IgD-negative memory B cell (primary cell): ENCODE results near the gene TUBA3D. TPM values are rescaled to one million over a fixed set of nuclear protein-coding genes. Genes with fewer than 3 reads are reported as not detected.
"Not testable (repeated sequence)": the region's sequence is repeated elsewhere in the genome, so short reads cannot be mapped to it uniquely, and the experiment has no call there.

Experiments
- H3K27ac Mint-ChIP-seq, 3 donors: one replicate each; pipeline ENCODE4 v1.8.0; 2020 to 2022; ENCODE audit warnings: mild to moderate bottlenecking in 3 of 3, mixed read lengths in 3 of 3, moderate library complexity in 1 of 3
- H3K27me3 Mint-ChIP-seq: one replicate; pipeline ENCODE4 v1.8.0; 2021; ENCODE audit warnings: mixed read lengths
- H3K36me3 Mint-ChIP-seq: one replicate; pipeline ENCODE4 v1.8.0; 2020; ENCODE audit warnings: mild to moderate bottlenecking, mixed read lengths
- H3K4me1 Mint-ChIP-seq, 3 donors: one replicate each; pipeline ENCODE4 v1.8.0; 2020 to 2022; ENCODE audit warnings: mixed read lengths in 3 of 3, mild to moderate bottlenecking in 1 of 3
- H3K4me3 Mint-ChIP-seq, 4 donors: one replicate each; pipeline ENCODE4 v1.8.0; 2020 to 2022; ENCODE audit warnings: mild to moderate bottlenecking in 4 of 4, mixed read lengths in 4 of 4, moderate library complexity in 3 of 4
- H3K9me3 Mint-ChIP-seq, 3 donors: one replicate each; pipeline ENCODE4 v1.8.0; 2020 to 2021; ENCODE audit warnings: mixed read lengths in 3 of 3, mild to moderate bottlenecking in 1 of 3
- polyA plus RNA-seq: library from polyadenylated mRNA; unstranded; fragments of 300-500 nt; fragmentation: Illumina TruSeq; gene quantifications from one replicate; pipeline ENCODE4 v1.2.3, GENCODE V29; 2021

TUBA3D gene
- polyA plus RNA-seq, 1 donor from 2014 or later = not detected

- Mint-ChIP-seq H3K4me1 (peaks cover 12 to 31% (median 13%) of the 10 kb centered on the region in 3 donors), H3K27me3 (no peaks in the 10 kb centered on the region), H3K27ac (peak overlapping the region; percentile 94 to 97 (median 97)), H3K36me3 (no peaks in the 10 kb centered on the region), H3K9me3 (no peaks in the 10 kb centered on the region), H3K4me3 (peak overlapping the region; percentile 92 to 96 (median 95))
These were observed 17.5 kb downstream of the TUBA3D start for GRCh38 chr2:131493199-131493968.

DNA sequence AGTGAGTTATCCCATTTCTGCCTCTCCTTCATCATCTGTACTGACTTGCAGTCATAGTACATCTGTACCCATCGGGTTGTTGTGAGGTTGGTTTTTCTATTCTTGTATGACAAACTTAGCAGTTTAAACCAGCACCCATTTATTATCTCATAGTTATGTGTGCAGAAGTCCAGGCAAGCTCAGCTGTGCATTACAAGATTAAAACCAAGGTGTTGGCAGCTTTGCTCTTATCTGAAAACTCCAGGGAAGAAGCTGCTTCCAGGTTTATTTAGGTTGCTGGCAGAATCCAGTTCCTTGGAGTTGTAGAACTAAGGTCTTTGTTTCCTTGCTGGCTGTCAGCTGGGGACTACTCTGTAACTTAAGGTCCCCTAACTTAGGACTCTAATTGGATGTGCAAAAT is 19.6 kb downstream of the TUBA3D start:
- Mint-ChIP-seq H3K4me1 (peaks cover 8 to 27% (median 11%) of the 10 kb centered on the region in 3 donors), H3K27ac (peak overlapping the region in 1 of 3 donors; percentile 76), H3K4me3 (peak overlapping the region in 2 of 4 donors; percentile 72 to 86)
- H3K36me3 Mint-ChIP-seq, H3K9me3 Mint-ChIP-seq, H3K27me3 Mint-ChIP-seq: not testable (repeated sequence)

DNA sequence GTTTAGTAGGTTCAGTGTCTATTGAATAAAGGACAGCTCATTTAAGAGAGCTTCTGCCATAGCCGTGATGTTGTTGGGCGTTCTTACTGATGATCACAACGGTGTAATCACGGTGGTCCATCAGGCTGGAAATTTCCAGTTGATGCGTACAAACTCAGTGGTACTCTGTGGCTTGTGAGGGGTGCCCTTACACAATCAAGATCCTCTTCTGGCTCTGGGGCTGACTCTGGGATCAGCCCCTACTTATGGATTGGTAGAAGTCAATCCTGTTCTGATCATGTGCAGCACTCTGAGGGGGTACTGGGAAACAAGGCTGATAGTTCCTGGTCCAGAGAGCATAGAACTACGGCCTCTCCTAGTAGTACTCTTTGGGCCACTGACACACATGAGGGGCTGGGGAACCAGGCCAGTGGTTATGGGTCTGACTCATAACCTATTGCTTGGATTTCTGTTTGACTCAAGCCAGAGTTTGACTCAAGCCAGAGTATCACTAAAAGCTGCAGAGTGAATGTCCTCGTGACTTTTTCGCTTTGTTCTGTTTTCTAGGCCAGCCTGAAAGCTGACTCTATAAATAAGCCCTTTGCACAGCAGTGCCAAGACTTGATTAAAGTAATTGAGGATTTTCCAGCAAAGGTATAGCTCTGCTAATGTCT is 22.5 kb downstream of the TUBA3D start:
- peak overlapping the region in 1 of 3 donors; percentile 16 for H3K27ac Mint-ChIP-seq
- not testable (repeated sequence) for H3K27me3 Mint-ChIP-seq, H3K36me3 Mint-ChIP-seq, H3K9me3 Mint-ChIP-seq
- peaks cover 2 to 14% (median 8%) of the 10 kb centered on the region in 3 donors for H3K4me1 Mint-ChIP-seq
- peak overlapping the region in 1 of 4 donors; percentile 33 for H3K4me3 Mint-ChIP-seq

GRCh38 chr2:131503587-131503986 is 27.7 kb downstream of the TUBA3D start:
- not testable (repeated sequence) for H3K9me3 Mint-ChIP-seq, H3K27ac Mint-ChIP-seq, H3K4me1 Mint-ChIP-seq, H3K4me3 Mint-ChIP-seq, H3K27me3 Mint-ChIP-seq, H3K36me3 Mint-ChIP-seq

DNA sequence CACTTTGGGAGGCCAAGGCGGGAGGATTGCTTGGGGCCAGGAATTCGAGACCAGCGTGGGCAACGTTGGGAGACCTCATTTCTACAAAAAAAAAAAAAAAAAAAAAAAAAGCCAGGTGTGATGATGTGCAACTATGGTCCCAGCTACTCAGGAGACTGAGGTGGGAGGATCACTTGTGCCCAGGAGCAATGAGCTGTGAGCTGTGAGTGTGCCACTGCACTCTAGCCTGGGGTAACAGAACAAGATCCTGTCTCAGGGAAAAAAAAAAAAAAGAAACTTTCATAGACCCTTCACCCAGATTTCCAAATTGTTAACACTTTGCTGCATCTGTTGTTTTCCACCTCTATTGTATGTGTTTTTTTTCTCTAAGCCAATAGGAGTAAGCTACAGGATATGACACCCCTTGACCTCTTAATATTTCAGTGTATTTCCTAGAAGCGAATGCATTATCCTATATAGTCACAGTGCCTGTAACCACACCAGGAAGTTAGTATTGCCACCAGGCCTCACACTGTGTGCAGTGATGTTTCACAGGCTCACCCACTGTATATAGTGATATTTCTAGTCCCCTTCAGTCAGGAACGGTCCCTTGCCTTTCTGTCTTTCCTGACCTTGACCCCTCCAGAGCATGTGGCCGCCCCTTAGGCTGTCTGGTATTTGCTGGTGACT is 28.3 kb downstream of the TUBA3D start:
- H3K36me3 Mint-ChIP-seq, H3K4me3 Mint-ChIP-seq, H3K9me3 Mint-ChIP-seq, H3K27ac Mint-ChIP-seq, H3K27me3 Mint-ChIP-seq, H3K4me1 Mint-ChIP-seq: not testable (repeated sequence)

DNA sequence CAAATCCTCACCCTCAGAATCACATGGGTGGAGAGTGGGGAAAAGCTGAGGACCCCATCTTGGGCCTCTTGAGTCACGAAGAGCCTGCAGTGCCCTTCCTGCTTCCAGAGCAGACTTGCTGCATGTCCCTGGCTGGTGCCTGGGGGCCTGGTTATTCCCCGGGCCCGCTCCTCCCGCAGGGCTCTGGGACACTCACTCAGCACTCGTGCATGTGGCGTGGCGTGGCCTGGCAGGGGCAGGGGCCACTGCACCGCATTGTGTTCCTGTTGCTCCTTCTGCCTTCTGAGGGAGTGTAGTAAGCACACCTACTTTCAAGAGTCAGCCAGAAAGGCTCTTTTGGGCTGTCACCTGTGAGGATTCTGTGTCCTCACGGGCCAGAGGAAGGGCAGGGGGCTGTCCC is 33.7 kb downstream of the TUBA3D start:
- peaks cover 8 to 12% (median 11%) of the 10 kb centered on the region in 3 donors for H3K4me1 Mint-ChIP-seq
- H3K4me3 Mint-ChIP-seq = no peak overlapping the region
- H3K9me3 Mint-ChIP-seq = no peaks in the 10 kb centered on the region
- no peak overlapping the region for H3K27ac Mint-ChIP-seq
- peaks cover 4% of the 10 kb centered on the region for H3K36me3 Mint-ChIP-seq
- no peaks in the 10 kb centered on the region for H3K27me3 Mint-ChIP-seq

DNA sequence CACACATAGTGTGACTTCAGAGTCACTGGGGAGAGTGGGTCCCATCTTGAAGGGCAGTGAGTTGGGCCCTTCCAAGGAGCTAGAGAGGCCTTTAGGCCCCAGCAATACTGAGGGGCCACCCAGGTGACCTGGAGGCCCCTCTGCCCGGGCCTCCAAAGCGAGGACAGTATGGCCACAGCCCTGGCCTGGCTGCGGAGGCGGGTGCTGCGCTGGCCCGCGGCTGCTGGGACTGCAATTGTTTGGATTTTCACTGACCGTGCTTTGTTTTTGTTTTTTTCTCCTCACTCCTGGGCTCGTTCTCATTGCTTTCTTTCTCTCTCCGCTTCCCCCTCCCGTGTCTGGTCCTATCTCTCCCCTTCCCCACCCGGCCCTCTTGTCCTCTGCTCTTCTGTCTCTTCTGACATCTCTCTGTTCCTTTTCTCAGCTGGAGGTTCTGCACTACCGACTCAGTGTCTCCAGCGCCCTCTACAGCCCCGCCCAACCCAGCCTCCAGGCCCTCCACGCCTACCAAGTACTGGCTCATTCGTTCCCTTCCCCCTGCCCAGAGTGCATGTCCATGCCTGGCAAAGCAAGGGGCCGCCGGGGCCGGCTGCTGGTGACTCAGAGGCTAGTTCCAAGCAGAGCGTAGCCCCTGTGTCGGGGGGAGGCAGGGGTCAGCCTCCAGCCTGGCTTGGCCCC is 35.5 kb downstream of the TUBA3D start:
- H3K27ac Mint-ChIP-seq, H3K36me3 Mint-ChIP-seq, H3K27me3 Mint-ChIP-seq, H3K9me3 Mint-ChIP-seq: not testable (repeated sequence)
- Mint-ChIP-seq H3K4me1 (peaks cover 10 to 14% (median 12%) of the 10 kb centered on the region in 3 donors), H3K4me3 (peak overlapping the region in 1 of 4 donors; percentile 51)

- not testable (repeated sequence) for H3K27me3 Mint-ChIP-seq, H3K9me3 Mint-ChIP-seq, H3K36me3 Mint-ChIP-seq
- Mint-ChIP-seq H3K4me3 (peak overlapping the region in 1 of 4 donors; percentile 49), H3K27ac (peak overlapping the region in 2 of 3 donors; percentile 68 to 74), H3K4me1 (peaks cover 10 to 14% (median 12%) of the 10 kb centered on the region in 3 donors)
These were observed 36.3 kb downstream of the TUBA3D start for GRCh38 chr2:131511969-131512870.

GRCh38 chr2:131514408-131515166 is 38.7 kb downstream of the TUBA3D start:
- H3K4me3 Mint-ChIP-seq = peak overlapping the region in 3 of 4 donors; percentile 26 to 83 (median 44)
- H3K27me3 Mint-ChIP-seq, H3K9me3 Mint-ChIP-seq, H3K36me3 Mint-ChIP-seq: not testable (repeated sequence)
- peaks cover 10 to 14% (median 12%) of the 10 kb centered on the region in 3 donors for H3K4me1 Mint-ChIP-seq
- H3K27ac Mint-ChIP-seq = peak overlapping the region; percentile 59 to 83 (median 83)

DNA sequence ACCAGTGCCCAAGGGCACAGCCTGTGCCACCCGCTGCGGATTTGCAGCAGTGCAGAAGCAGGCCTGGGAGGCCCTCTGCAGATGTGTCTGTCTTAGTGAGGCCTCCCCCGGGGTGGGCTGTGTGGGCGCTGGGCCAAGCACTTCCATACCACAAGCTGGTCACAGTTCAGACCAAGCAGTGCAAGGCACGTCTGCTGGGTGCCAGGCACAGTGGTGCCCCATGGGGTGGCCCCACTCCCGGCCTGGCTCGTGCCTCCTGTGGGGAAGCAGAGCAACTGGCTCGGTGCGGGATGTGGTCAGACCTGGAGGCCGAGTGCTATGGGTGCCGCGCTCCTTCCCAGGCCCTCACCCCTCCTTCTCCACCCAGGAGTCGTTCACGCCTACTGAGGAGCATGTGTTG is 39.3 kb downstream of the TUBA3D start:
- H3K4me3 Mint-ChIP-seq, H3K9me3 Mint-ChIP-seq, H3K36me3 Mint-ChIP-seq, H3K27me3 Mint-ChIP-seq: not testable (repeated sequence)
- Mint-ChIP-seq H3K27ac (peak overlapping the region in 2 of 3 donors; percentile 83), H3K4me1 (peaks cover 10 to 14% (median 12%) of the 10 kb centered on the region in 3 donors)

DNA sequence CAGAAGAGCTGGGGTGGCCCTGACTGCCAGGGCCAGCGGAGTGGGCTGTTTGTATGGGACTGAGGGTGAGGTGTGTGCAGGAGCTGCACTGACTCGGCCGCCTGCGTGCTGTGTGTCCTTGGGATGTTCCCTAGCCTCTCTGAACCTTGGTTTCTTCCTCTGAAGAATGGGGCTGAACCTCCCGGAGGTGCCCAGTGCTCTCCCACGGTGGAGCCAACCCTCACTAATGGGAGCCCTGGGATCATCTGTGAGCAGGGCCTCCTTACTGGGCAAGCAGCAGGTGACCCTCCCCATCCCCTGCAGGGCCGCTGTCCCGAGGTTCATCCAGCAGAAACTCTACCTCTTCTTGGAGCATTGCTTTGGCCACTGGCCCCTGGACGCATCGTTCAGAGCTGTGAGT is 40.1 kb downstream of the TUBA3D start:
- H3K27me3 Mint-ChIP-seq = no peaks in the 10 kb centered on the region
- H3K36me3 Mint-ChIP-seq = peaks cover 4% of the 10 kb centered on the region
- H3K9me3 Mint-ChIP-seq = no peaks in the 10 kb centered on the region
- peaks cover 10 to 14% (median 12%) of the 10 kb centered on the region in 3 donors for H3K4me1 Mint-ChIP-seq
- H3K4me3 Mint-ChIP-seq = peak overlapping the region in 1 of 4 donors; percentile 12
- H3K27ac Mint-ChIP-seq = no peak overlapping the region

GRCh38 chr2:131516621-131517020 is 40.7 kb downstream of the TUBA3D start:
- Mint-ChIP-seq H3K4me1 (peaks cover 10 to 14% (median 12%) of the 10 kb centered on the region in 3 donors), H3K27ac (peak overlapping the region in 2 of 3 donors; percentile 39 to 86)
- not testable (repeated sequence) for H3K9me3 Mint-ChIP-seq, H3K27me3 Mint-ChIP-seq, H3K36me3 Mint-ChIP-seq, H3K4me3 Mint-ChIP-seq

DNA sequence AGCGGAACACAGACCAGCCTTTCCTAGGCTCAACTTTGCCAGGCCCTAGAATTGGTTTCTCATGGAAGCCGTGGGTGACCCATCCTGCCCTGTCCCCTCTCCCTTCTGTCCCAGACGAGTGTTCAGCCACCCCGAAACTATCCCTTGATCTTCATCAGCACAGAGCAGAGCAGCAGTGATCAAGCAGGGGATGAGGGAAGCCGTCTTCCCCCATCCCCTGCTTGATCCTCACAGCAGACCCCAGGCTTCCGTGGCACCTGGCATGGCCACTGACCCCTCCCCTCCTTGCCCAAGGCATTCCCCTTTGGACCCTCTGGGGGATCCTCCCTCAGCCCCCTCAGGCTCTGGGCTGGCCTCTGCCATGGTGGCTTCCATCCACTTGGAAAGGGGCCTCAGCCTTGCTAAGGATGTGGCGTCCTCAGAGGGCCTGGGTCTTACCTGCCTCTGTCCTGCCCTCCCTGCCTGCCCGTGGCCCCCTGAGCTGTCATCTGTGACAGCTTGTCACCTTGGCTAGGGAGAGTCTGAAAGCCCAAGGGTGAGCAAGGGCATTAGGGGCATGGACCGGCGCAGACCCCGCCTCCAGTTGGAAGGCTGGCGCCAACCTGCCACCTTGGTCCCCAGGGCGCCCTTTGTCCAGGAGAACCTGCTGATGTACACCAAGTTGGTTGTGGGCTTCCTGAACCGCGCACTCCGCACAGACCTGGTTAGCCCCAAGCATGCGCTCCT is 41.4 kb downstream of the TUBA3D start:
- Mint-ChIP-seq H3K4me1 (peaks cover 9 to 14% (median 11%) of the 10 kb centered on the region in 3 donors), H3K27ac (peak overlapping the region in 2 of 3 donors; percentile 39 to 86), H3K9me3 (no peaks in the 10 kb centered on the region), H3K4me3 (no peak overlapping the region), H3K27me3 (no peaks in the 10 kb centered on the region), H3K36me3 (peaks cover 4% of the 10 kb centered on the region)
